Stomach (tissue), 9 donors: ENCODE measurements around the gene MBD3L2. TPM values are rescaled to one million over a fixed set of nuclear protein-coding genes. Genes with fewer than 3 reads are reported as not detected.

Experiments used
- DNase-seq, 2 donors: peaks; one replicate each; pipeline versions ENCODE4 v3.0.0 to v3.0.0-alpha.2; 2013 to 2019
- H3K27ac ChIP-seq, 5 donors: fragments of 200-600 bp in 4 of 5; sonication (generic) in 4 of 5; one replicate each; pipeline ENCODE4 v1.5.1; 2013 to 2019; ENCODE audit warnings: mild to moderate bottlenecking in 1 of 5, moderate library complexity in 1 of 5
- H3K27me3 ChIP-seq, 3 donors: fragments of 200-600 bp; sonication (generic); one replicate each; pipeline ENCODE4 v1.5.1; 2017 to 2019; ENCODE audit warnings: mixed run types in 1 of 3
- H3K36me3 ChIP-seq, 4 donors: fragments of 200-600 bp; sonication (generic); 1 replicate in 3 of 4; 2 replicates in 1 of 4; pipeline ENCODE4 v1.5.1; 2016 to 2019
- H3K4me1 ChIP-seq, 4 donors: fragments of 200-600 bp; sonication (generic); one replicate each; pipeline ENCODE4 v1.5.1; 2016 to 2019
- H3K4me3 ChIP-seq, 4 donors: fragments of 200-600 bp; sonication (generic) in 3 of 4; one replicate each; pipeline ENCODE4 v1.5.1; 2016 to 2019; ENCODE audit warnings: mild to moderate bottlenecking in 1 of 4
- H3K9me3 ChIP-seq, 4 donors: fragments of 200-600 bp; sonication (generic); one replicate each; pipeline ENCODE4 v1.5.1; 2016 to 2019
- CTCF ChIP-seq, 7 experiments: fragments of 450-650 bp in 4 of 7; fragments of 200-600 bp in 3 of 7; sonication (generic) in 3 of 7; IDR thresholded peaks; one replicate each; pipeline ENCODE4 v1.5.1; 2016 to 2019; ENCODE audit warnings: antibody characterized with exemption in 7 of 7, control low read depth in 2 of 7, mild to moderate bottlenecking in 1 of 7
- EP300 ChIP-seq: sonication (generic); formaldehyde crosslinking; IDR thresholded peaks from one replicate; pipeline ENCODE4 v1.6.1; 2017; ENCODE audit warnings: antibody characterized with exemption
- POLR2A ChIP-seq, 4 donors: fragments of 450-650 bp; IDR thresholded peaks; one replicate each; pipeline ENCODE4 v1.6.1; 2016; ENCODE audit warnings: antibody characterized with exemption in 4 of 4, control low read depth in 2 of 4, mild to moderate bottlenecking in 1 of 4, moderate library complexity in 1 of 4
- POLR2AphosphoS5 ChIP-seq, 3 donors: sonication (generic); formaldehyde crosslinking; IDR thresholded peaks; one replicate each; pipeline ENCODE4 v1.6.1; 2016; ENCODE audit warnings: antibody characterized with exemption in 3 of 3
- WGBS, 5 donors: extraction: QIAGEN DNeasy Blood & Tissue Kit in 3 of 5; methylation state at CpG; one replicate each; pipeline versions ENCODE4 v1.1.5 to v1.1.7; 2013 to 2018; 5-methylcytosine and 5-hydroxymethylcytosine counted together
- intact Hi-C: fragments of 100-400 bp; cut with DNase I; formaldehyde crosslinking; loops from one replicate; pipeline ENCODE4 v1.15.1; 2023; ENCODE audit warnings: low total_unique reads
- polyA plus RNA-seq, 3 donors: library from polyadenylated mRNA; stranded (reverse); fragments of 200-250 nt; gene quantifications; one replicate each; pipeline ENCODE4 v1.2.3, GENCODE V29; 2013
- total RNA-seq, 5 donors: library from RNA; depleted of rRNA; stranded (reverse); fragments of >200 nt; gene quantifications; one replicate each; pipeline versions ENCODE4 v1.1.0 to v1.2.3, GENCODE V29; 2014 to 2016
- donor health status: healthy with polysubstance abuse.
- donor health status: Bipolar disorder and iron deficiency.
- donor health status: healthy.

MBD3L2 gene
- total and polyA plus RNA-seq, 8 donors: not detected

GRCh38 chr19:7088999-7089398 is 39.9 kb downstream of the MBD3L2 start:
- Histone ChIP-seq H3K27ac (no peak overlapping the region), H3K9me3 (peaks cover 39 to 99% (median 87%) of the 10 kb centered on the region in 4 donors), H3K4me1 (no peaks in the 10 kb centered on the region), H3K36me3 (peaks cover 9 to 65% (median 29%) of the 10 kb centered on the region in 4 donors), H3K4me3 (no peak overlapping the region), H3K27me3 (no peaks in the 10 kb centered on the region)
- TF ChIP-seq EP300: no peak
- TF ChIP-seq POLR2AphosphoS5 (IDR thresholded peaks at IDR 0.05): no peak
- no peak for TF ChIP-seq CTCF (IDR thresholded peaks at IDR 0.05)
- no peak for TF ChIP-seq POLR2A (IDR thresholded peaks at IDR 0.05)
- intact Hi-C loops: no loop called here
- no peak for DNase-seq
- 85 to 90% (median 86%) methylated on average over 6 of the region's 6 CpGs for WGBS, 5 donors

GRCh38 chr19:7098096-7098495 is 49.0 kb downstream of the MBD3L2 start:
- intact Hi-C loops: no loop called here
- Histone ChIP-seq H3K4me3 (peak overlapping the region in 2 of 4 donors; percentile 51 to 77), H3K27me3 (no peaks in the 10 kb centered on the region), H3K36me3 (peaks cover 0 to 10% (median 2%) of the 10 kb centered on the region in 4 donors), H3K4me1 (peaks cover 18 to 34% (median 26%) of the 10 kb centered on the region in 4 donors), H3K27ac (peak overlapping the region in 1 of 5 donors; percentile 96), H3K9me3 (peaks cover 6 to 39% (median 23%) of the 10 kb centered on the region in 4 donors)
- WGBS, 5 donors: 96 to 100% (median 98%) methylated on average over 3 of the region's 3 CpGs
- no peak for DNase-seq
- TF ChIP-seq POLR2AphosphoS5 (IDR thresholded peaks at IDR 0.05) (no peak), CTCF (IDR thresholded peaks at IDR 0.05) (no peak), EP300 (no peak), POLR2A (IDR thresholded peaks at IDR 0.05) (no peak)

GRCh38 chr19:7098701-7099596 is 49.8 kb downstream of the MBD3L2 start:
- peaks cover 18 to 34% (median 26%) of the 10 kb centered on the region in 4 donors for H3K4me1 ChIP-seq
- H3K9me3 ChIP-seq: peaks cover 6 to 30% (median 19%) of the 10 kb centered on the region in 4 donors
- 0 to 1% (median 0%) methylated on average over 75 to 78 of the region's 78 CpGs for WGBS, 5 donors
- H3K4me3 ChIP-seq: peak overlapping the region; percentile 51 to 77 (median 58)
- no peaks in the 10 kb centered on the region for H3K27me3 ChIP-seq
- DNase-seq: peak; percentile 92 to 98
- peaks cover 0 to 10% (median 2%) of the 10 kb centered on the region in 4 donors for H3K36me3 ChIP-seq
- peak overlapping the region; percentile 95 to 97 (median 96) for H3K27ac ChIP-seq
- intact Hi-C loops: no loop called here
- TF ChIP-seq POLR2AphosphoS5 (IDR thresholded peaks at IDR 0.05): peak in 2 of 3 donors; percentile 66 to 72
- TF ChIP-seq POLR2A (IDR thresholded peaks at IDR 0.05): no peak

- DNase-seq: no peak
- no peaks in the 10 kb centered on the region for H3K27me3 ChIP-seq
- WGBS, 5 donors: 8 to 20% (median 12%) methylated on average over 6 to 9 of the region's 9 CpGs
- peaks cover 18 to 34% (median 26%) of the 10 kb centered on the region in 4 donors for H3K4me1 ChIP-seq
- peak overlapping the region; percentile 51 to 77 (median 58) for H3K4me3 ChIP-seq
- peaks cover 0 to 10% (median 2%) of the 10 kb centered on the region in 4 donors for H3K36me3 ChIP-seq
- intact Hi-C loops: no loop called here
- TF ChIP-seq CTCF (IDR thresholded peaks at IDR 0.05) (no peak), POLR2A (IDR thresholded peaks at IDR 0.05) (no peak), POLR2AphosphoS5 (IDR thresholded peaks at IDR 0.05) (no peak)
- H3K27ac ChIP-seq: peak overlapping the region; percentile 95 to 97 (median 96)
- peaks cover 4 to 24% (median 16%) of the 10 kb centered on the region in 4 donors for H3K9me3 ChIP-seq
These were observed 50.4 kb downstream of the MBD3L2 start for GRCh38 chr19:7099597-7099921.

Other genes with a start within 250 kb of the MBD3L2 start
- 1 to 10 TPM in 1 of 5 donors, under 1 TPM in 1, not detected in 3; 0.37 to 5.8 TPM for gene ADGRE1, start 161.7 kb upstream of the MBD3L2 start, total RNA-seq
- under 1 TPM in 2 of 3 donors, not detected in 1; 0.30 to 0.44 TPM for gene ADGRE1, start 161.7 kb upstream of the MBD3L2 start, polyA plus RNA-seq
- gene MBD3L2B, start 27.9 kb upstream of the MBD3L2 start, total RNA-seq: not detected
- gene MBD3L2B, start 27.9 kb upstream of the MBD3L2 start, polyA plus RNA-seq: not detected
- not detected for gene MBD3L5, start 18.7 kb upstream of the MBD3L2 start, total RNA-seq
- not detected for gene MBD3L5, start 18.7 kb upstream of the MBD3L2 start, polyA plus RNA-seq
- not detected for gene MBD3L4, start 9.1 kb upstream of the MBD3L2 start, total RNA-seq
- gene MBD3L4, start 9.1 kb upstream of the MBD3L2 start, polyA plus RNA-seq: not detected
- gene MBD3L3, start 9.4 kb downstream of the MBD3L2 start, total RNA-seq: not detected
- gene MBD3L3, start 9.4 kb downstream of the MBD3L2 start, polyA plus RNA-seq: not detected
- gene ZNF557, start 20.4 kb downstream of the MBD3L2 start, total RNA-seq: 10 to 100 TPM in 3 of 5 donors, 1 to 10 TPM in 2; 7.2 to 41.4 (median 14.9) TPM
- 1 to 10 TPM; 1.3 to 2.2 (median 2.1) TPM for gene ZNF557, start 20.4 kb downstream of the MBD3L2 start, polyA plus RNA-seq
- 100 to 1,000 TPM in 2 of 5 donors, 10 to 100 TPM in 3; 50.4 to 513 (median 90.4) TPM for gene INSR, start 245.1 kb downstream of the MBD3L2 start, total RNA-seq
- 1 to 10 TPM; 4.4 to 7.8 (median 6.1) TPM for gene INSR, start 245.1 kb downstream of the MBD3L2 start, polyA plus RNA-seq